HG03432 (cell line): ENCODE measurements around the gene PDE3A.

Source experiments
- ATAC-seq: cut with Tn5 transposase; IDR thresholded peaks from one replicate; pipeline ENCODE4 v1.9.1; 2021; ENCODE audit warnings: mild to moderate bottlenecking, moderate library complexity; ENCODE audit not compliant: unreplicated experiment

PDE3A gene

DNA sequence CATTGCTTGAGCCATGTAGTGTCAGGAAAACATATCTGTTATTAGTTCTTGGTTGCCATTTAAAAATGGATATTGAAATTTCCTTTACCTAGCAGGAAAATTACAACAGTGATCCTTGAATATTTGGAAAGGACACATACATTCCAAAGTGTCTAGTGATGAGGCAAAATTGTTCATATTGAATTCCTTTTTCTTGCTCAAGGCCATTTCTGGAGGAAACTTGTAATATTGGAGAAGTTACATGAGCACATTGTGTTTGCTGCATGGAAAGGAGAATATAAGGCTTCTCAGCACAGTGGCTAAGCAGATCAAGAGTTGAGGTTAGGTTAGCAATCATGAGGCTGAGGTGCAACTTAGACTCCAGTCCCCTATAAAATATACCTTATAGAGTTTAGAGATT, 121.9 kb downstream of the PDE3A start:
- ATAC-seq: no peak

DNA sequence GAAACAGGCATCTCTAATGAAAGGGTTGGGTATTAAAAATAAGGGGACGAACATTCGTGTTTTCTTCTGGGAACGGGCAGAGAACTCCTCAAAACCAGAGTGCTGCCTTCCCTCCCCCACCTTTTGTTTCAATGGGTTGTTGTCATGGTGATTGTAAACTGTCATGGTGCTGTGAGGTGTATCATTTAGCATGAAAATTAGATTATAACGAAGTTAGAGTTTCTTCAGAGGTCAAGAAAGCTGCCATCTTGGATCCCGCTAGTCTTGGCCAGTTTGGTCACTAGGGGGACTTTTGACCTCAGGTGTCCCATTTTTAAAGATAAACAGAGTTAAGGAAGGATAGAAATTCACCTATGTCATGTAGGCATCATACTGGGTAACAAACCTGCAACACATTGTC, 123.0 kb downstream of the PDE3A start:
- no peak for ATAC-seq

- peak; percentile 81 for ATAC-seq
These were observed 124.0 kb downstream of the PDE3A start for GRCh38 chr12:20492251-20492760.

DNA sequence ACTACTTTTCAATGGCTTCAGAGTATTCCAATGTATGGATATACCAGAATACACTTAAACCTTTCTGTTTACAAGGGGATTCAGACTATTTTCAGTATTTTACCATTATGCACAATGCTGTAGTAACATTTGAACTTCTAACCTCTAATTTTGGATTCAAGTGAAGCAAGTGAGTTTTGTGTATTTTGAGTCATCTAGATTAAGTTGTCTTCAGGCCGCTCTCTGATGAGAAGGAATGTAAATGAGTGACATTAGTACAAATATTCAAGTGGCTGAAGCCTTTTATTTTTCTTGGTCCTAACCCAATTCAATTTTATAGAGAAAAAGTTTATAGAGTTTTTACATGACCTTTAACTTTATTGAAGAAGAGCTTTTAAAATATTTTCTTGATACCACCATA, 125.6 kb downstream of the PDE3A start:
- ATAC-seq: no peak

- ATAC-seq: no peak
These were observed 126.5 kb downstream of the PDE3A start for GRCh38 chr12:20494851-20495250.

DNA sequence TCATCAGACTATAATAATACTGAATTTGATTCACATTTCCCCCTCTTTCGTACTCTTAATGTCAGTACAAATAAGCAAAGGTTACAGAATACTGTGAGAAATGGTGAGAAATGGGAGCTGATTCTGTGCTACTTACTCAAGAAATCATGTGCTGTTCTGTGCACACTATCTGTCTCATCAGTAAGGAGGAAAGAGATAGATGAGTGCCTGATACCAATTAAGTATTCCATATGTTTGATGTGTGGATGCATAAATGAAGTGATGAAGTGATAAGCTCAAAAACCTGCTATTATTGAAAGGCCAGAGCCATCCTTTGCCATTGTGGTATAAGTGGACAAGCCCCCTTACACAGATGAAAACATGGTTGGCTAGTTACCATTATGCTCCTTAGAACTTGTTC, 127.7 kb downstream of the PDE3A start:
- no peak for ATAC-seq

DNA sequence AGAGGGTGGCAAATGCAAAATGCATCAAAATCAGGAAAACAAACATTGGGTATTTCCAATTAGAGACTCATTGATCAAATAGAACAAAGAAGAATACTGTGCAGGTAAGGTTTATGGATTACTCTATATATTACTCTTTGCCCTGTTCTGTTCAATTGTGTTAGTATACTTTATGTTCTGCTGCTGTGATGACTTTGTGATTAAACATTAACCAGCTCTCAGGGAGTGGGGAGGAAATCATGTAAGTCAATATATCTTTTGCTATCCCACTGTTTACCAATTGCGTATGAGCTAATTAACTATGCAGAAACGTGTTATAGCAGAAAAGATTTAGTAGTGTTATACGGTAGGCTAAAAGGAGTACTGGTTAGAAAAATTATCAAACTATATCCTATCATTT, 129.4 kb downstream of the PDE3A start:
- ATAC-seq: no peak

GRCh38 chr12:20501958-20502357, 133.6 kb downstream of the PDE3A start:
- ATAC-seq: no peak

DNA sequence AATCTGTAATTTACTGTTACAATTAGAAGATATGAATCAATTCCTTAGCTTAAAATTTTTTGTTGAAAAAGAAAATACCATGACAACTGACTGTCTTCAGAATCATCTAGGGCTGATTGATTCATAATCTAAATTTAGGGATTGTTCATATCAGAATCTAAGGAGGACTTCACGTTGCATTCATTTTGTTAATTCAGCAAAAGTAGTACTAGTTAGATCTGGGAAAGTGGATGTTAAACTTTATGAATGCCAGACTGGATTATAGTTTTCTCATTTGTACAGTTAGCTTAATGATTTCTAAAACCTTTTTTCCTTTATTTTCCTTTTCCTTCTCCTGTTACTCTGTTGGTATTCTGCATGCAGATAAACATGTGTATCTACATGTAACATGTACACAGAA, 135.5 kb downstream of the PDE3A start:
- ATAC-seq: no peak

- ATAC-seq: no peak
These were observed 136.7 kb downstream of the PDE3A start for GRCh38 chr12:20505056-20505455.

GRCh38 chr12:20507056-20507455, 138.7 kb downstream of the PDE3A start:
- peak; percentile 62 for ATAC-seq

GRCh38 chr12:20507711-20508110, 139.4 kb downstream of the PDE3A start:
- ATAC-seq: no peak

GRCh38 chr12:20508359-20508758, 140.0 kb downstream of the PDE3A start:
- no peak for ATAC-seq

DNA sequence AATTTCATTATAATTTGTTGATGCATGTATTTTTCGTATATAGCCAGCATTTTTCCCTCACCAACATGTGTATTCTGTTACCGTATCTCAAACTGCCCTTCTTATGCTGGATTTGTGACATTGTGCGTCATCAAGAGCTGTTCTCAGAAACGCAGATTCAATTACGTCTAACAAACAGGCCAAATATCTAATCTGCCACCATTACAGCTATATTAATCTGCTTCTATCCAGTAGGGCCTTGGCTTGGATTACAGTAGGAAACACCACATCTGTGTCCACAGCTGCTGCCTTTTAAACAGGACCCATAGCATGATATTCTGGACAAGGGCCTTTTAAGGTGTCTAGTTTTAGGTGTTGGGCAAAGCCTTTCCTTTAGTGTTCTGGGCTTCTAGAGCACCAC, 140.6 kb downstream of the PDE3A start:
- no peak for ATAC-seq

DNA sequence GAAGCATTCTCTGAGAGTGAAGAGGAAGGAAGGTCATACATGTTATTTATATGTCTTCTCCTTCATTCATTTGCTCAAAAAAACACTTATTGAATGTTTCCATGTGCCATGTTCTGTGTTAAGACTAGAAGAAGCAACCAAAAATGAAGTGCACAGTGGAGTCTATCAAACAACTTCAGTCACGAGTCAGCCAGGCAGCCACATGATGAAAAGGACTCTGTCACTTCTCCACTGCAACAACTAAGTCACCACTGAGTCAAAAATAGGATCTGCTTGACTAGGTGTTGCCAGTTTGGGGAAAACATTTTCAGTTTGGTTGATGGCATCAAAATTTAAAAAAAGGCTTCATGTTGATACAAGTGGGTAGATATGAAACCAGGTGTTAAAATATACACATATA, 142.5 kb downstream of the PDE3A start:
- no peak for ATAC-seq

- no peak for ATAC-seq
These were observed 144.9 kb downstream of the PDE3A start for GRCh38 chr12:20513189-20513588.

- ATAC-seq: no peak
These were observed 146.3 kb downstream of the PDE3A start for GRCh38 chr12:20514598-20514997.

DNA sequence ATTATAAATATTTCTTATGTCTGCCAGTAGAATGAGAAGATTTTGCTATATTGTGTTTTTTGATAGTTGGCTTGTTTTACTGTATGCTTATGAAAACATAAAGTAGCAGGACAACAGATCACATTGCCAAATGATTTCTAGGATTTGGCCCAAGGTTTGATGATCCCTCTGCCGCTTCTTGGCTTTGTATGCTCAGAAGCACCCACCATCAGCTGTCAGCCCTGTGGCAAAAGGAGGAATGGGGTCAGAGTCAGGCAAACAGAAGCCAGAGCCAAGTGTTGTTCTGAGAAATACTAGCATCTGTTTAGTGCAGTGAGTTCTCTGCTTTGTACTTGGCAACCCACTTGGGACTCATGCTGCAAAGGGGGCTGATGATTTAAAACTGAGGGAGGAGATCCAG, 152.2 kb downstream of the PDE3A start:
- ATAC-seq: no peak

GRCh38 chr12:20523658-20524057, 155.3 kb downstream of the PDE3A start:
- ATAC-seq: no peak

DNA sequence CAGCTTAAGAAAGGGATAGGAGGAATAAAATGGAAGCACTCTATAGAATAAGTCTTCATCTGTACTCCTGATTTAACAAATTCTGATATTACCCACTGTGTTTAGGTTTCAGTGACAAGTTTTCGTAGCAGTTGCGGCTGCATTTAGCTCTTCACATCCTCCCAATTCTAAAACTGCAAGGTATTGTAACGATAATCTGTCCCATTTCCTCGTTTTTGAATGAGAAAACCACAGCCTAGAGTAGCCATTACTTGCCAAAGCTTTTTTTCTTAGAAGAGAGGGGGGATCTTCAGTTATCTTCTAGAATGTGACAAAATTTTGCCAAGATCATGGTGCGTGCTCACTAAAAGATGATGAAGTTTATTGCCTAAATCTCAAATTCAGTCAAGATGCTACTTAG, 155.8 kb downstream of the PDE3A start:
- ATAC-seq: no peak

DNA sequence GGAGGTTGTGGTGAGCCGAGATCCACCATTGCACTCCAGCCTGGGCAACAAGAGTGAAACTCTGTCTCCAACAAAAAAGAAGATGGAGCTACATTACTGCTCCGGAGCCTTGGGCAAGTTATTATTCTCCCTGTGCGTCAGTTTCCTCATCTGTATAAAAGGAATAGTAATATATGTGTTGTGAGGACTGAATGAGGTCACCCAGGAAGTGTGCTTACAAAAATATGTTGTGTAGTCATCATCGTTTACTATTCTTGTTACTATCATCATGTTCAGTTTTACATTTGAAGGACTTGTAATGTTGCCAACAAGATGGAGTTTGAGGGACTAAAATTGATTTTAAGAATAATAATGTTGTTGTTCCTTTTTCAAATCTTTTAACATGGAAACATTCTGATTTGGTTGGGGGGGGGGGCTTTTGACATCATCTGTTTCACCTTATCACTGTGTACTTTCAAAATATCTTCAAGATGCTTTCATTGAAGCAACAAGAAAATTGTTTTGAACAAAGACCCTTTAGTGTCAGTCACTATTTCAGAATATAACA, 156.8 kb downstream of the PDE3A start:
- ATAC-seq: no peak

DNA sequence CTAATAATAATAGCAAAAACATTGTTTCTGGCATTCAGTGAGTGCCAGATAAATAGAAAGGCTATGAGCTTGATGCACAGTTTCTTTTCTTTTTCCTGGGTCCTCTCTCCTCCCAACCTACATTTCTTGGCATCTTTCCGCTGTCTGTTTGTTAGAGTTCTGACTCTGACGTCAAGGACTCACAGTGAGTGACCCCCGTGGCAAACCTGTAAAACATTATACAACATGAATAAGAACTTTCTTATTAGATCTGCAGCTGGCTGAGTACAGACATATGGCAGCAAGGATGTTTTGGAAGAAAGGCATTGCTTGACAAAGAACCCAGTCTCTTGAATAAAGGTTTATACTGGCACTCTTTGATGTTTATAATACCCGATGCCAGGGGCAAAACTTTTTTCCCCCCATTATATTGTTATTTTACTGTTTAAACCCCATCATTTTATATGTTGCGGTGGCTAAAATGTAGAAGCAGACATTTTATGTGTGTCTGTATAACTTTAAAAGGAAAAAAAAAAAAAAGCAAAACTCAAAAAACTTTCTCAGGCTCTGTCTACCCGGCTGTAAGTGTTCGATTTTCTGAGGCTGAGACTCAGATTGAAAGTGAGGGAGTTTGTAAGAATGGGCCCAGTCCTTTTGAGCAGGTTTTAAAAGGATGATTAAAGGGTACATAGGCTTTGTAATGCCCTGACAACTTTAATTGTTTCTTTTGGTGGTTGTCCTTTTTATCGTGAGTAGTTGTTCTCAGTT, 159.3 kb downstream of the PDE3A start:
- no peak for ATAC-seq

GRCh38 chr12:20528208-20528607, 159.9 kb downstream of the PDE3A start:
- no peak for ATAC-seq
